Mucosa of rectum (tissue), 2 donors: Measurements from ENCODE around the gene SYCP1.
"Not testable (repeated sequence)": the region's sequence is repeated elsewhere in the genome, so short reads cannot be mapped to it uniquely, and the experiment has no call there.

Source experiments
- H3K27ac ChIP-seq, 2 donors: one replicate each; pipeline ENCODE4 v1.7.0; 2013; ENCODE audit warnings: inconsistent platforms in 2 of 2, low read depth in 2 of 2, low read length in 2 of 2
- H3K27me3 ChIP-seq, 2 donors: one replicate each; pipeline ENCODE4 v1.7.0; 2013; ENCODE audit warnings: low read length in 2 of 2; ENCODE audit not compliant: control insufficient read depth in 2 of 2, insufficient read depth in 2 of 2
- H3K36me3 ChIP-seq, 2 donors: one replicate each; pipeline ENCODE4 v1.7.0; 2013; ENCODE audit warnings: low read length in 2 of 2; ENCODE audit not compliant: control insufficient read depth in 2 of 2, insufficient read depth in 2 of 2
- H3K4me1 ChIP-seq, 2 donors: one replicate each; pipeline ENCODE4 v1.7.0; 2013; ENCODE audit warnings: low read length in 2 of 2, mild to moderate bottlenecking in 1 of 2; ENCODE audit not compliant: control insufficient read depth in 2 of 2, insufficient read depth in 2 of 2
- H3K4me3 ChIP-seq, 2 donors: one replicate each; pipeline ENCODE4 v1.7.0; 2013; ENCODE audit warnings: low read length in 2 of 2
- H3K9ac ChIP-seq, 2 donors: one replicate each; pipeline ENCODE4 v1.7.0; 2013; ENCODE audit warnings: low read length in 2 of 2, low read depth in 1 of 2, mild to moderate bottlenecking in 1 of 2
- H3K9me3 ChIP-seq, 2 donors: one replicate each; pipeline ENCODE4 v1.7.0; 2013; ENCODE audit warnings: low read length in 2 of 2; ENCODE audit not compliant: control insufficient read depth in 2 of 2
- donor health status: healthy.
- donor health status: Normal muscosa, but diverticular disease.

SYCP1 gene

GRCh38 chr1:114854693-114855320 is at the start of gene SYCP1:
TSS of gene SYCP1 (plus strand) at chr1:114854863. CDS start at chr1:114855465, 602 bp downstream.
- Histone ChIP-seq H3K36me3 (no peaks in the 10 kb centered on the region), H3K4me1 (no peaks in the 10 kb centered on the region), H3K4me3 (no peak within 1 kb of the TSS), H3K9me3 (no peaks in the 10 kb centered on the region), H3K9ac (no peak within 1 kb of the TSS), H3K27me3 (no peaks in the 10 kb centered on the region), H3K27ac (no peak within 1 kb of the TSS)

GRCh38 chr1:114819869-114820268 is 34.8 kb upstream of the SYCP1 start:
- no peak overlapping the region for H3K9ac ChIP-seq
- no peak overlapping the region for H3K4me3 ChIP-seq

GRCh38 chr1:114820392-114820791 is 34.3 kb upstream of the SYCP1 start:
- no peaks in the 10 kb centered on the region for H3K27me3 ChIP-seq
- H3K9ac ChIP-seq: no peak overlapping the region
- H3K9me3 ChIP-seq: no peaks in the 10 kb centered on the region
- H3K27ac ChIP-seq: no peak overlapping the region
- no peaks in the 10 kb centered on the region for H3K36me3 ChIP-seq
- no peaks in the 10 kb centered on the region for H3K4me1 ChIP-seq
- no peak overlapping the region for H3K4me3 ChIP-seq

More at GRCh38 chr1:114819869-114820268, 34.8 kb upstream of the SYCP1 start:
- H3K27ac ChIP-seq: no peak overlapping the region
- H3K27me3 ChIP-seq: no peaks in the 10 kb centered on the region
- no peaks in the 10 kb centered on the region for H3K4me1 ChIP-seq
- no peaks in the 10 kb centered on the region for H3K9me3 ChIP-seq
- no peaks in the 10 kb centered on the region for H3K36me3 ChIP-seq

GRCh38 chr1:114821978-114822377 is 32.7 kb upstream of the SYCP1 start:
- Histone ChIP-seq H3K4me3 (no peak overlapping the region), H3K27me3 (no peaks in the 10 kb centered on the region), H3K4me1 (no peaks in the 10 kb centered on the region), H3K36me3 (no peaks in the 10 kb centered on the region), H3K9ac (no peak overlapping the region), H3K9me3 (no peaks in the 10 kb centered on the region), H3K27ac (no peak overlapping the region)

GRCh38 chr1:114828251-114828650 is 26.4 kb upstream of the SYCP1 start:
- Histone ChIP-seq H3K27me3 (no peaks in the 10 kb centered on the region), H3K27ac (no peak overlapping the region), H3K9me3 (no peaks in the 10 kb centered on the region), H3K36me3 (no peaks in the 10 kb centered on the region), H3K9ac (no peak overlapping the region), H3K4me3 (no peak overlapping the region), H3K4me1 (no peaks in the 10 kb centered on the region)

GRCh38 chr1:114830075-114830474 is 24.6 kb upstream of the SYCP1 start:
- not testable (repeated sequence) for H3K36me3 ChIP-seq, H3K9me3 ChIP-seq, H3K9ac ChIP-seq, H3K27me3 ChIP-seq, H3K4me1 ChIP-seq, H3K4me3 ChIP-seq, H3K27ac ChIP-seq

- no peaks in the 10 kb centered on the region for H3K4me1 ChIP-seq
- H3K27me3 ChIP-seq: no peaks in the 10 kb centered on the region
- H3K4me3 ChIP-seq: no peak overlapping the region
- H3K36me3 ChIP-seq: no peaks in the 10 kb centered on the region
- H3K9ac ChIP-seq: no peak overlapping the region
- H3K27ac ChIP-seq: no peak overlapping the region
- H3K9me3 ChIP-seq: no peaks in the 10 kb centered on the region
These were observed 23.2 kb upstream of the SYCP1 start for GRCh38 chr1:114831276-114831994.

GRCh38 chr1:114832057-114832456 is 22.6 kb upstream of the SYCP1 start:
- no peaks in the 10 kb centered on the region for H3K36me3 ChIP-seq
- no peak overlapping the region for H3K27ac ChIP-seq
- H3K9me3 ChIP-seq: no peaks in the 10 kb centered on the region
- no peak overlapping the region for H3K9ac ChIP-seq
- H3K4me3 ChIP-seq: no peak overlapping the region
- H3K4me1 ChIP-seq: no peaks in the 10 kb centered on the region
- no peaks in the 10 kb centered on the region for H3K27me3 ChIP-seq

GRCh38 chr1:114833421-114833820 is 21.2 kb upstream of the SYCP1 start:
- Histone ChIP-seq H3K4me3 (no peak overlapping the region), H3K27ac (no peak overlapping the region), H3K9me3 (no peaks in the 10 kb centered on the region), H3K4me1 (no peaks in the 10 kb centered on the region), H3K9ac (no peak overlapping the region), H3K36me3 (no peaks in the 10 kb centered on the region), H3K27me3 (no peaks in the 10 kb centered on the region)

- Histone ChIP-seq H3K27me3 (peaks cover 2 to 3% of the 10 kb centered on the region in 2 donors), H3K9me3 (no peaks in the 10 kb centered on the region), H3K36me3 (no peaks in the 10 kb centered on the region), H3K4me1 (no peaks in the 10 kb centered on the region), H3K27ac (no peak overlapping the region), H3K4me3 (no peak overlapping the region), H3K9ac (no peak overlapping the region)
These were observed 10.4 kb upstream of the SYCP1 start for GRCh38 chr1:114844270-114844669.
